NCI-H1417 treated with DMSO at 0.1 percent for 48 hours (cell line): ENCODE results near the gene HGFAC.

ENCODE experiments used
- DNase-seq: peaks from one replicate; lab custom pipeline; 2025; lab: John Stamatoyannopoulos, UW

The HGFAC gene

DNA sequence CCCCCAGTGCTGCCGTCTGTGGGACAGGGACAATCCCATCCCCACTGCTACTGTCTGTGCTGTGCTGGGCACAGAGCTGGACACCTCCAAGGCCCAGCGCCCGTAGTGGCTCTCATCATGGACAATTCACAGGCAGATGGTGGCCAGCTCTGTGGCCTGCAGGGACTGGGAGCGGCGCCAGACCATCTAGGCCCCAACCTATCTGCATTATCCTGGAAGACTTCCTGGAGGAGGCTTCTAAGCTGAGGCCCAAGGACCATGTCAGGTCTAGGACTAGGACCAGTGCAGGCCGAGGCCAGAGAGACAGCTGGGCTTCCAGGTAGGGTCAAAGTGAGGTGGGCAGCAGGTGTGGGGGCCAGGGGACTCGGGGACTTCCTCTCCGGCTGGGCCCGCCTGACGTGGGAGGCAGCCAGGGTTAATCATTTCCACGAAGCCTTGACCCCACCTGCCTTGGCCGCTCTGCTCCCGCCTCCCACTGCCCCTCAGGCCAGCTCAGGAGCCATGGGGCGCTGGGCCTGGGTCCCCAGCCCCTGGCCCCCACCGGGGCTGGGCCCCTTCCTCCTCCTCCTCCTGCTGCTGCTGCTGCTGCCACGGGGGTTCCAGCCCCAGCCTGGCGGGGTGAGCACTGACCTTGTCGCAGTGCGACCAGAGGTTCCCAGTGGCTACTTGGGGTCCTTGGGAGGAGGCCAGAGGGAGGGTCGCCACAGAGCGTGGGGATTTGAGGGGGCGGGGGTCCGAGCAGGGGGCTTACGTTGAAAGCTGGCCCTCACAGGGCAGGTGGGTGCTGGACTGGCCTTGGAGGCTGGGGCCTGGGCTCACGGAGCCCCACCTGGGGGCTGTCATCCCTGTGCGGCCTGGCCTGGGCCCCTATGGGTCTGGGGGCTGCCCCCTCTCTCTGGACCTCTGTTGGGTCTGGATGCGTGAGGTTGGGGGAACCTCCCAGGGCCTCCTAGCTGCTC lies at the start of gene HGFAC:
HGFAC (plus strand) TSS at position 468 of the 959 bp plus-strand sequence; CDS start at position 502, 34 bp downstream.
- DNase-seq, result no peak

- DNase-seq, result no peak
Observed at GRCh38 chr4:3392321-3392720, 49.4 kb upstream of the HGFAC start.

DNA sequence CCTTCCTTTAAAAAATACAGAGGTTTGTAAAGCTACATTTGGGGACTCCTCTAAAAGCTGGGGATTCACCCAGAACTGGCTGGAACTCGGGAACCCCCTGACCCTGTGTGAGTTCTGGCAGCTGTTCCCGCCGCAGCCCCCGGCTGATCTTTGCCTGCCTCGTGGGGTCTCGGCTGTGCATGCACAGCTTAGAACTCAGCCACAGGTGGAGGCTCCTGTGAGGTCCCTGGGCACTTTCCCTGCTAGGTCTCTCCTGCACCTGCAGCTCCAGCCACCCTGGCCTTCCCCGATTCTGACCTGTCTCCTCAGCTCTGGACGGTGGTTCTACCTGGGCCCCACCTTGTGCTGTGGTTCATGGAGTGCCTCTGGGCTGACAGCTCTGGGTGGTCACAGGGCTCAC lies 48.6 kb upstream of the HGFAC start:
- DNase-seq, result no peak

DNA sequence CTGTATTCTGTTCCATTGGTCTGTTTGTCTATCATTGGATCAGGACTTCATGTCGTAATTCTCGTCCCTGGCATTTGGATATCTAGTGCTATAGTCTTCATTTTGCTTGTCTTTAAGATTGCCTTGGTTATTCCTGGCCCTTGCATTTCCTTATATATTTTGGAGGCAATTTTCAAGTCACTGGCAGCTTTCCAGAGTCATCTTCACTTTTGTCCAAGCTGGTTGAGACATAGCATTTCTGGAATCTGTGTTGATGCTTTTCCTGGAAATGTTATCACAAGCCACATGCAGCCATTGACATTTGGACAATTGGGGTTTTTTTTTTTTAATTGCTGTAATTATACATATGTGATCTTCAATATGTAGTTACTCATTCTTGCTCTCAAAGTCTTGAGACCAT lies 45.2 kb upstream of the HGFAC start:
- DNase-seq, result no peak

DNA sequence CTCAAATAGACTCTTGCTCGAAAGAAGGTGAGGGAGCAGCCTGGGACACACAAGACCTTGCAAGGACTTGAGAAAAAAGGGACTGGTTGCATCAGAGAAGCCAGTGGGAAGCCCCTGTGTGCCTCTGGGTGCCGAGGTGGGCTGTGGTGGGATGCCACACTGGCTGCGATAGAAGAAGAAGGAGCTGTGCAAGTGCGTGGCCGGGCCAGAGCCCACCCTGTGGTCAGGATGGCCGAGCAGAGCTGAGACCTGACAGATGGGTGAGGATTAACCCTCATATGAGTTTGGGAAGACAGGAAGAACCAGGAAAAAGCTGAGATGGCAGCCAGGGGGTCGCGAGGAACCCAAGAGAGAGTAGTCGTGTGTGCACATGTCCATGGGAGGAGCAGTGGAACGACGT lies 44.6 kb upstream of the HGFAC start:
- no peak for DNase-seq

- no peak for DNase-seq
Observed at GRCh38 chr4:3399277-3400194, 42.2 kb upstream of the HGFAC start.

GRCh38 chr4:3401436-3402171 lies 40.2 kb upstream of the HGFAC start:
- no peak for DNase-seq

DNA sequence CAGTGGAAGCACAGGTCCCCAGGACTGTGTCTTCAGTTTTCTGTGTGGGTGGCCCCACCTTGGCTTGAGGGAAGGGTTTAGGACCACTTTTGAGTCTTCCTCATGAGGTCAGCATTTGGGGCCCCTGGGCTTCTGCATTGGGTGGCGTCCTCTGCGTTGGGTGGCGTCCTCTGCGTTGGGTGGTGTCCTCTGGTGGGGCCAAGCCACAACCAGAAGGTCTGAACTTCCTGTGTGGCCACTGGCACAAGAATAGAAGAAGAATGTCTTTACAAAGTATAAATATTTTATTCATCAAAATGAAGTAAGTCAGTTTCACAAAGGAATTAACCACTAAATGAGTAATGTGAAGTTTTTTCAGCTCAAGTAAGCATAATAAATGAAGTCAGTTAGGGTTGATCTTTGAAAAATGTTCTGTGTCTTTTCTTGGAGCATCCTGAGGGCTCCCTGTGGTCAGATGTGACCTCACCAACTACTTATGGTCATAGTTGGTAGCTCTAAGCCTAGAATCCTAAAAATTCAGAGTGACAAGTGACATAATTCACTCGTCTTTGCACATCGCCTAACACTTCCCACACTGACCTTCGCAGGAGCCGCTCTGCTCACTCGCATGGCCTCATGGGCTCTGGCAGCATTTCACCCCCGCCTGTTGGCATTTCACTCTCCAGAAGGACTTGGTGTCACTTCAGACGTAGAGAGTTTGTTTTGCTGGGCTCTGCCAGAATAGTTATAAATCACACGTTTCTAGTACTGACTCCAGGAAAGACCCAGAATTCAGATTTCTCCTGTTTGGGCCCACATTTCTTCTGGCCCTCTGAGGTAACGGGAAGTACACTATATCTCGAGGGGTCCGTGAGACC lies 39.0 kb upstream of the HGFAC start:
- DNase-seq, result no peak

- no peak for DNase-seq
Observed at GRCh38 chr4:3403348-3403906, 38.3 kb upstream of the HGFAC start.

DNA sequence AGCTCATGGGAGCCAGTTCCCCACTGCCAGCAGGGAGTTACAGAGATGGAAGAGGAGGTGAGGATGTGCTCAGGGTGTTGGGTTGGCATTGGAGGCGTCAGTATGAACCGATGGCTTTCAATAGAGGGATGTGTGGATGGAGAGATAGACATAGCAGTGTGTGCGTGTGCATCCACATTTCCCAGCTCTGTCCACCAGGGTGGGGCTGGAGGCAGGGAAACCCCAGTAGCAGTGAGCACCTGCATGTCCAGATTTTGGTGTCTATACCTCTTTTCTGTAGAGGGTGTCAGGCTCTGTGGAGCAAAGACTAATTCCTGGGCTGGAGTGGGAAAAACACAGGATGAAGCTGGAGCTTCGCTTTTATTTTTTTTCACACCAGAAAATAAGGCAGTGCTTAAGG lies 37.2 kb upstream of the HGFAC start:
- DNase-seq, result no peak

GRCh38 chr4:3405176-3405575 lies 36.6 kb upstream of the HGFAC start:
- no peak for DNase-seq

- no peak for DNase-seq
Observed at GRCh38 chr4:3406021-3406420, 35.7 kb upstream of the HGFAC start.

- DNase-seq, result no peak
Observed at GRCh38 chr4:3406431-3406830, 35.3 kb upstream of the HGFAC start.

DNA sequence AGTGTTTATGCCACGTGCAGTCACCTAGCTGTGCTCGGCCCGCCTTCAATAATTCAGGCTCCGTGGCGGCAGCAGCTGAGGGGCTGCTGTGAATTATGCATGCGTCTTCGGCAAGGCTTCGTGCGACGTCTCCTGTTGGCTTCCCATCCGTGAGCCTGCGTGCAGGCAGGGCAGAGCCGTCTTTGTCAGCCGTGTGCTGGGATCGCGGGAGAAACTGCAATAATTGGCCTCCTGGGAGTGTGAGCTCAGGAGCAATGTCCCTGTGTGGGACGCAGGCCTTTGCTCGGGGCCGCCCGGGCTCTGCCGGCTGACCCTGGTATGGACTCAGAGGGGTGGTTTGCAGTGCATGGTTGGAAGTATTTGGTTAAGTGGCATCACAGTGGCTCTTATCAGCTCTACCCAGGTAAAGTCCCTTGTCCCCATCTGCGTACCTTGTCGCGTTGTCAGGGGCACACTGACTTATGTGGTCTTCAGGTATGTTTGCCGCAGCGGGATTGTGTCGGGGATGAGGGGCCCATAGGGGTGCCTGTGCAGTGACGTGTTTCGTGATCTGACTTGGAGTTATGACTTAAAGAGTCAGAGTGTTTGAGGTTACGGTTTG lies 34.5 kb upstream of the HGFAC start:
- DNase-seq, result no peak

- DNase-seq, result no peak
Observed at GRCh38 chr4:3407930-3408792, 33.6 kb upstream of the HGFAC start.

GRCh38 chr4:3408793-3409330 lies 32.9 kb upstream of the HGFAC start:
- DNase-seq, result no peak

GRCh38 chr4:3409571-3410091 lies 32.1 kb upstream of the HGFAC start:
- DNase-seq, result no peak

- no peak for DNase-seq
Observed at GRCh38 chr4:3410401-3411135, 31.2 kb upstream of the HGFAC start.
